Measurements from ENCODE around the gene RNLS.
"Not testable (repeated sequence)": the region's sequence is repeated elsewhere in the genome, so short reads cannot be mapped to it uniquely, and the experiment has no call there.

RNLS gene

DNA sequence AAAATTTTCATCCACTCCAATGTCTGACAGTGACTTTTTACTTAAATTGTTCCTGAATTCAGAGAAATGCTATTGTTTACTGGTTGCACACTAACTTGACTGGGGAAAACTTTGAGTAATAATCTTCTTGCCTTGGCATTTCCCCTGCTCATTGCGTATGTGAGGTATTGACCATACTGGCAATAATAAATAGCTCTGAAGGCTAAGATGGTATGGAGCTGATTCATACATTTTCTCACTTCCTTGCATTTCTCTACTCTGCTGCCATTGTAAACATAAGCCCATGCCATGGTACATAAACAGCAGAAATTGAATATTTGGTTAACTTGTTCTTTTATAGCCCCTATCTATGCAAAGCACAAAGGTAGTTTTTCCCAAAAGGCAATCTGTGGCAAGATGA, 290.0 kb downstream of the RNLS start:
- DNase-seq (ENCODE audit: low read depth), result no peak

DNA sequence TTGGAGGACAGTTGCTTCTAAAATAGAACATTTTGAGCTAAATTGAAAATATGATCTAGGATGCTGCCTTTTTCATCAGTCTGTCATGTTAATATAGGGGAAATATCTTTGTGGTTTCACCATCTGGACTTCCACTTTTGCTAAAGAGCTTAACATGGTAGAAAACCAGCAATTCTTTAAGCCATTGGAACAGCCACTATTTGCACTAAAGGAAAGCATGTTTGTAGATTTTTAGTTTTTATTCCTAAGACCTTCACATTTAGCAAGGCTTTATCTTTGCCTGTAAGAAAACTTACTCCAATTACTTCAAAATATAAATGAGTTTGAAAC, 291.0 kb downstream of the RNLS start:
- DNase-seq (ENCODE audit: low read depth), result no peak

DNA sequence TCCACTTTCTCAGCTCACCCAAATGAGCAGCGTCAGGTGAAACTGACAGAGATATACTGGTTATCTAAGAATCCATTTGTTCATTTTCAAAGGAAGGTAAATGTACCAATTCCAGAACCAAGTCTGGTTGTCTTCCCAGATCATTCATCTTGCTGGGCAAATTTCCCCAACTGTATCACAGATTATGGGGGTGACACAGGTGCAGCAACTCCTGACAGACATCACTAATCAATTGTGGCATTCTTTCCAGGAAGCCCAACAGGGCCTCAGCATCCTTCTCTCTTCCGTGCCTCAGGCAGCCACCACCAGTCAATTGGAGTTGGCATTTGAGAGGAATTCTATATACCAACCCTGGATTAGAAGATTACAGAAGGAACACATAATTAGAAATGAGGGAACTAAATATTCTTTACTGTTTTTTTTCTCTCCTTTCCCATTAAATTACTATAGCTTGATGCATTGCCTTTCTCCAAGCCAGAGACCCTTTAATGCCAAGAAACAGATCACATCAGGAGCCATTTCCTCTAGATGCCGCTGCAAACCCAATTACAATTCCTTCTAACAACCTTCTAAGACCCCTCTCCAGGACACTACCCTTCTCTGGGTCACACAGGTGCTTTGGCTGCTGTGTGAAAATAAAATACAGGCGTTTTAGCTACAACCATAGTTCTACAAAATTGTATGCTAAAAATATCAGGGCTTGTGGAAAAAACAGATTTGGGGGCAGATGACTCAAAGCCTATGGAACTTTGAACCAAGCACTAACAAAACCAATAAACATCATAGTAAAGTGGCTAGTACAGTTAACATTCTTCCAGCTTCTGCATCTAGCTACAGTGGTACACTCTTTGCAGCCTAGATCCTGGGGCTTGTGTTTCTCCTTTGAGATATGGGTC, 291.6 kb downstream of the RNLS start:
- no peak for DNase-seq (ENCODE audit: low read depth)

- DNase-seq (ENCODE audit: low read depth), result no peak
Measured at GRCh38 chr10:88289342-88289741, 293.8 kb downstream of the RNLS start.

GRCh38 chr10:88288320-88289059, 294.6 kb downstream of the RNLS start:
- no peak for DNase-seq (ENCODE audit: low read depth)

GRCh38 chr10:88286030-88286429, 297.1 kb downstream of the RNLS start:
- no peak for DNase-seq (ENCODE audit: low read depth)

DNA sequence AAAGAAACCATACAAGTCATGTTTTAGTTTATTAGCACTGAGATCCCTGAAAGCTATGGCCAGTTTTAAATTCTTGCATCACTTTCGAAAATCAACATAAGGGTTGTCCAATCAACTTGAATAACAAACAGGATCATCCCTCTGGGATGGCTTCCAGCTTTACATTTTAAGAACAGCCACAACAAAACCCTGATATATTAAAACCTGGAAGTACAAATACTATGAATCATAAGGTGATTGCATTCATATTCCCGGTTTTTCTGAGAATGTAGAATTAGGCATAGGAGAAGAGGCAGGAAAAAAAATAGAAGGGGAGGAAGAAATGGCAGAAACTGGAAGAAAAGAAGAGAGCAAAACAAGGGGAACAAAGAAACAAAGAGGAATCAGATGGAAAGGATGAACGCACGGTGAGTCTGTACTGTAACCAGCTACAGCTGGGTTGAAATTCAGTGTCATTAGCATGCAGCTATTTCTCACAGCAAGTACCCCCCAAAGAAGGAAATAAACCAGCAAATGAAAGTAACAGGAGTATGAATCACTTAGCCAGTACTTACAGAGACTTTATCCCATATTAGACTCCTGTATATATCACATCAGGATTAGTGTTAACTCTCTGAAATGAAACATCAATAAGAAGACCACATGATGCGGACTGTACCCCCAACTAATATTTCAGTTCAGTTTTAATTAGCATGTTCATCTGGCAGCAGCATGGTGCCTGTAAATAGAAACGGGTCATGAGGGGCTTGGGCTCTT, 301.3 kb downstream of the RNLS start:
- DNase-seq (ENCODE audit: low read depth), result no peak

- no peak for DNase-seq (ENCODE audit: low read depth)
Measured at GRCh38 chr10:88280518-88280917, 302.6 kb downstream of the RNLS start.

- no peak for DNase-seq (ENCODE audit: low read depth)
Measured at GRCh38 chr10:88278912-88279311, 304.2 kb downstream of the RNLS start.

- not testable (repeated sequence) for DNase-seq (ENCODE audit: low read depth)
Measured at GRCh38 chr10:88276945-88277344, 306.2 kb downstream of the RNLS start.

DNA sequence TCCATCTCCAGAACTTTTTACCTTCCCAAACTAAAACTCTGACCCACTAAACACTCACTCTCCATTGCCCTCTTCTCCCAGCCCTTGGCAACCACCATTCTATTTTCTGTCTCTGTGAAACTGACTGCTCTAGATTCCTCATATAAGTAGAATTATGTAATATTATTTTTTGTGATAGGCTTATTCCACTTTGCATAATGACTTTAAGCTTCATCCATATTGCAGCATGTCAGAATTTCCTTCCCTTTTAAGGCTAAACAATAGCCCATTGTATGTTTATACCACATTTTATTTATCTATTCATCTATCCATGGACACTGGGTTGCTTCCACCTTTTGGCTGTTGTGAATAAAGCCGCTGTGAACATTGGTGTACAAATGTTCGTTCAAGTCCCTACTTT, 308.8 kb downstream of the RNLS start:
- DNase-seq (ENCODE audit: low read depth), result no peak

DNA sequence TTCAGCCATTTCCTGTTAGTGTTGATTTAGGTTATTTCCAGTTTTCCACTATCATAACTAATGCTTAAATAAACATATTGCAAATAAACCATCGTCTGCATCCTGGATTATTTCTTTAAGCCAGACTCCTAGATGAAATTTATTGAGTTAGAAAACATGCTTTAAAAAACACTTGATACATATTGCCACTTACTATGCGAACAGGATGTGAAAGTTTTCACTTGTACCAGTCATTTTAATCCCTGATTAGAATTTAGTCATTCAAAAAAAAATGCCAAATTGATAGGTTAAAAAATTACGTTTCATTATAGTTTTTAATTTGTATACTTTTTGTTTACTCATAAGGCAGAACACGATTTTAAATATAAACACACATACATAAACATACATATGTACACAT, 309.6 kb downstream of the RNLS start:
- DNase-seq (ENCODE audit: low read depth), result no peak

DNA sequence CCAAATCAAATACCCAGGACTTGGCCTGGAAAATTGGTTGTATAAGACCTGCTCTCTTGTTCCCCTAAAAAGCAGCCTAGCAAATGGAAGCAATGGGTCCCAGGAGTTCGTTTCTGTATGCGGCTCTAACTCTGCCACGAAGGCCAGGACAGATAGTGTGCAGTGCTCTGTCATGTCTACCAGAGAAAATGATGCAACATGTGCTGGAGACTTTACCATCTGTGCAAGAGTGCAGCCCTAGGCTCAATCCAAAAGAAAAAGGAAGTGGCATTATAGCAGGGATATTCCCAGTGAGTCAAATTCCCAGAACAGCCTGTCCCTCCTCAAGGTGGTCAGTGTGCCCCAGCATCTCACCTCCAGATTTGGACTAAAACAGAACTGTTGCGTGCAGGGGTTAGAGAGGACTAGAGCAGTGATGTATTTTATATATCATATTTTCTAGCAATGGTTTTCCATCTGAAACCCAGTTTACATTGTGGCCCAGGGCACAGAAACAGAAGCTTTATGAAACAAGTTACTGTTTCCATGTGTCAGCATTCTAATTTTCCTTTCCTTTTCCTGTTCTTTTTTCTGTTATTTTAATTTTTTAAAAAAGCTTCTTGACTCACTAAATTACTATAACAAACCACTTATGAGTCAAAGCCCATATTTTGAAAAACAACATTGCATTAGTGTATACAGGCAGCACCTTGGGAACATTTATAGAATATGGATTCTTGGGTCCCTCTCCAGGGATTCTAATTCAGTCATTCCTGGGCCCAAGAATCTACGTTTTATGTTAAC, 311.2 kb downstream of the RNLS start:
- DNase-seq (ENCODE audit: low read depth), result no peak

GRCh38 chr10:88270871-88271713, 312.0 kb downstream of the RNLS start:
- no peak for DNase-seq (ENCODE audit: low read depth)

- no peak for DNase-seq (ENCODE audit: low read depth)
Measured at GRCh38 chr10:88270061-88270808, 312.9 kb downstream of the RNLS start.

DNA sequence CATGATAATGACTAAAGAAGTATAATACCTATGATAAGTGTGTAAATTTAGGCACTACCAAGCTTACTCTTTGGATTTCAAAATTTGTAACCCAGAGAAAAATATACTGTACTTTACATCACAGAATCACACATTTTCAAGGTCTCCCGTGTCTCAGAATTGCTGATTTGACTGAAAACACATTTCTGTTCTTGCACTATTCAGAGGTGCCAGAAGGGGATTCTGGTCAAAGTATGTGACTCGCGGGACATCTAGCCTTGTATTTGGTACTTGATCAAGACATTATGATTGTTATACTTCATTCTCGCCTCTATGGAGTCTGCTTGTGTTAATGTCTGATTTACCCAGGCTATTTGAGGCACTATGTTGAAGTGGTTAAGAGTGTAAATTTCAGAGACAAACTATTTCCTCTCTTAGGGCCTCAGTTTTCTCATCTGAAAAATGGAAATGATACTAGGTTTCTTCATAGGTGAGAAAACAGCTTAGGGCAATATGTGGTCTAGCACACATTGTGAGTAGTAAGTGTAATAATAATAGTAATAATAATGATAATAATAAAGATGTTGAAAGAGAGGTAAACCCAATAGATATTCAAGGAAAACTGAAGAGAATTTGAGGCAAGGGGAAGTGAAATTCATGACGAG, 320.4 kb downstream of the RNLS start:
- no peak for DNase-seq (ENCODE audit: low read depth)

GRCh38 chr10:88261152-88261551, 322.0 kb downstream of the RNLS start:
- no peak for DNase-seq (ENCODE audit: low read depth)

GRCh38 chr10:88260329-88261051, 322.6 kb downstream of the RNLS start:
- DNase-seq (ENCODE audit: low read depth), result no peak

- no peak for DNase-seq (ENCODE audit: low read depth)
Measured at GRCh38 chr10:88259381-88259780, 323.7 kb downstream of the RNLS start.
